Measurements from ENCODE around the gene PPP2R3B. TPM values are rescaled to one million over a fixed set of nuclear protein-coding genes. Genes with fewer than 3 reads are reported as not detected.

PPP2R3B gene
- total RNA-seq, 1 donor from 2014 or later, result 65.2 TPM

- TF ChIP-seq, protein P1, sequence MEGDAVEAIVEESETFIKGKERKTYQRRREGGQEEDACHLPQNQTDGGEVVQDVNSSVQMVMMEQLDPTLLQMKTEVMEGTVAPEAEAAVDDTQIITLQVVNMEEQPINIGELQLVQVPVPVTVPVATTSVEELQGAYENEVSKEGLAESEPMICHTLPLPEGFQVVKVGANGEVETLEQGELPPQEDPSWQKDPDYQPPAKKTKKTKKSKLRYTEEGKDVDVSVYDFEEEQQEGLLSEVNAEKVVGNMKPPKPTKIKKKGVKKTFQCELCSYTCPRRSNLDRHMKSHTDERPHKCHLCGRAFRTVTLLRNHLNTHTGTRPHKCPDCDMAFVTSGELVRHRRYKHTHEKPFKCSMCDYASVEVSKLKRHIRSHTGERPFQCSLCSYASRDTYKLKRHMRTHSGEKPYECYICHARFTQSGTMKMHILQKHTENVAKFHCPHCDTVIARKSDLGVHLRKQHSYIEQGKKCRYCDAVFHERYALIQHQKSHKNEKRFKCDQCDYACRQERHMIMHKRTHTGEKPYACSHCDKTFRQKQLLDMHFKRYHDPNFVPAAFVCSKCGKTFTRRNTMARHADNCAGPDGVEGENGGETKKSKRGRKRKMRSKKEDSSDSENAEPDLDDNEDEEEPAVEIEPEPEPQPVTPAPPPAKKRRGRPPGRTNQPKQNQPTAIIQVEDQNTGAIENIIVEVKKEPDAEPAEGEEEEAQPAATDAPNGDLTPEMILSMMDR (IDR thresholded peaks at IDR 0.05; ENCODE audit: unreplicated experiment), result no peak
- peak overlapping the region; percentile 83 for H3K4me3 Mint-ChIP-seq
- H3K4me1 Mint-ChIP-seq, result peaks cover 23% of the 10 kb centered on the region
- no peaks in the 10 kb centered on the region for H3K36me3 Mint-ChIP-seq
- H3K27ac Mint-ChIP-seq, result no peak overlapping the region
- peaks cover 43% of the 10 kb centered on the region for H3K27me3 Mint-ChIP-seq (ENCODE audit: low read depth)
- no peak for DNase-seq (ENCODE audit: low spot score in 2 of 2, unreplicated experiment in 2 of 2)
- H3K9me3 Mint-ChIP-seq, result no peaks in the 10 kb centered on the region
Measured at GRCh38 chrX:375181-376036, 11.3 kb downstream of the PPP2R3B start.

DNA sequence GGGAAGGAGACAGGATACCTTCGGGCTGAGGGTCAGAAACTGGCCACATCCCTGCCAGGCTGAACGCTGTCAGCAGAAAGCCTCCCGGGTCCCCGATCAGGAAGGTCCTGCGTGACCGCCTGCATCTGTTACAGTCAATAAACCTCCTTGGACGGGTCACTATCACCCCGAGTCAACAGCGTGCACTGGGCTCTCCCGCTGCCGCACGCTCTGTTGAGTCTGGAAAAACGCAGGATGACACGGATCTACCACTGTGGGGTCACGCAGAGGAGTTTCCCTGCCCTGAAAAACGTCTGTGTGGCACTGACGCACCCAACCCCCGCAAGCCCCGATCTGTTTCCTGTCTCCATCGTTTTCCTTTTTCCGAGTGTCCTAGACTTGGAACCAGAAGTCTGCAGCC, 12.1 kb downstream of the PPP2R3B start:
- peaks cover 23% of the 10 kb centered on the region for H3K4me1 Mint-ChIP-seq
- H3K27ac Mint-ChIP-seq, result no peak overlapping the region
- H3K4me3 Mint-ChIP-seq, result peak overlapping the region; percentile 83
- H3K27me3 Mint-ChIP-seq (ENCODE audit: low read depth), result peaks cover 43% of the 10 kb centered on the region
- DNase-seq (ENCODE audit: low spot score in 2 of 2, unreplicated experiment in 2 of 2), result no peak
- H3K36me3 Mint-ChIP-seq, result no peaks in the 10 kb centered on the region
- TF ChIP-seq, protein P1 (IDR thresholded peaks at IDR 0.05; ENCODE audit: unreplicated experiment), result no peak
- H3K9me3 Mint-ChIP-seq, result no peaks in the 10 kb centered on the region

- H3K4me3 Mint-ChIP-seq, result peak overlapping the region; percentile 83
- H3K36me3 Mint-ChIP-seq, result no peaks in the 10 kb centered on the region
- no peaks in the 10 kb centered on the region for H3K9me3 Mint-ChIP-seq
- peak in 1 of 2 experiments; percentile 68 for DNase-seq (ENCODE audit: low spot score in 2 of 2, unreplicated experiment in 2 of 2)
- peak overlapping the region; percentile 59 for H3K27ac Mint-ChIP-seq
- peaks cover 24% of the 10 kb centered on the region for H3K4me1 Mint-ChIP-seq
- peaks cover 43% of the 10 kb centered on the region for H3K27me3 Mint-ChIP-seq (ENCODE audit: low read depth)
- TF ChIP-seq, protein P1 (IDR thresholded peaks at IDR 0.05; ENCODE audit: unreplicated experiment), result no peak
Measured at GRCh38 chrX:373641-374471, 12.9 kb downstream of the PPP2R3B start.

DNA sequence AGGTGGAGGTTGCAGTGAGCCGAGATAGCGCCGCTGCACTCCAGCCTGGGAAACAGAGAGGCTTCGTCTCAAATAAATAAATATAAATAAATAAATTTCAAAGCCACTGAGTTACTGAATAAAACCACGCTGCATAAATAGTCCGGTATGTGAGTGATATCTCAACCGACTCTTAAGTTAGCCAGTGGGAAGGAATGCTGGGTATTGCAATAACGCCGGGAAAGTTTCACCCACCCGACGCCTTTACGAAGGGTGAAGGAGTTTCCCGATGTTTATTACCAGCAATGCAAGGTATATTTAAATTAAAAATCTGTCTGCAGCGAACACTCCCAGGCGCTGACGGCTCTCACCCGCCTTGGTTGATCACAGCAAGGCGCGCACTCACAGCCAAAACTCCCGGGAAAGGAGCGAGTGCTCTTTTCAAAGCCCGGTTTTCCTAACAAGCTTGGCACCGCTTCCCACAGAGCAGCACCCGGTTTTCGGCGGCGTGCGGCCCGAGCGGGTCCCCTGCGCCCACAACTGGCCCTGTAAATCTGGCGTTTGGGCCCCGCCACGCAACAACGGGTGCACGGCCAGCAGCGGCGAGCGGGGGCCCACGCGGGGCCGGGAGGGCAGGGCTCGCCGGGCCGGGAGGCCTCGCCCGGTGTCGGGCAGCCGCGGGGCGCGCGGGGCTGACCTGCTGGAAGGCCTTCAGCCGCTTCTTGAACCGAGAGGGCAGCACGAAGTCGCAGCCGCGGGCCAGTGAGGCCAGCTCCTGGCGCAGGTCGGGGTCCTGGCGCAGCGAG, 13.7 kb downstream of the PPP2R3B start:
- TF ChIP-seq, protein P1 (IDR thresholded peaks at IDR 0.05; ENCODE audit: unreplicated experiment), result no peak
- H3K27me3 Mint-ChIP-seq (ENCODE audit: low read depth), result peaks cover 43% of the 10 kb centered on the region
- peaks cover 25% of the 10 kb centered on the region for H3K4me1 Mint-ChIP-seq
- H3K4me3 Mint-ChIP-seq, result peak overlapping the region; percentile 71
- H3K9me3 Mint-ChIP-seq, result no peaks in the 10 kb centered on the region
- DNase-seq (ENCODE audit: low spot score in 2 of 2, unreplicated experiment in 2 of 2), result no peak
- H3K36me3 Mint-ChIP-seq, result no peaks in the 10 kb centered on the region
- H3K27ac Mint-ChIP-seq, result peak overlapping the region; percentile 39

GRCh38 chrX:371907-372306, 14.8 kb downstream of the PPP2R3B start:
- H3K4me3 Mint-ChIP-seq, result peak overlapping the region; percentile 60
- no peaks in the 10 kb centered on the region for H3K9me3 Mint-ChIP-seq
- peaks cover 25% of the 10 kb centered on the region for H3K4me1 Mint-ChIP-seq
- H3K27me3 Mint-ChIP-seq (ENCODE audit: low read depth), result peaks cover 43% of the 10 kb centered on the region
- no peak overlapping the region for H3K27ac Mint-ChIP-seq
- TF ChIP-seq, protein P1 (IDR thresholded peaks at IDR 0.05; ENCODE audit: unreplicated experiment), result no peak
- DNase-seq (ENCODE audit: low spot score in 2 of 2, unreplicated experiment in 2 of 2), result no peak
- no peaks in the 10 kb centered on the region for H3K36me3 Mint-ChIP-seq
